IPS DF 4.7 (cell line): Measurements from ENCODE around the gene TMEM126B.
"Not testable (repeated sequence)": the region's sequence is repeated elsewhere in the genome, so short reads cannot be mapped to it uniquely, and the experiment has no call there.

ENCODE experiments used
- DNase-seq: peaks from one replicate; pipeline ENCODE4 v3.0.0-alpha.2; 2013; ENCODE audit warnings: low spot score; ENCODE audit errors: extremely low read depth

Gene TMEM126B

DNA sequence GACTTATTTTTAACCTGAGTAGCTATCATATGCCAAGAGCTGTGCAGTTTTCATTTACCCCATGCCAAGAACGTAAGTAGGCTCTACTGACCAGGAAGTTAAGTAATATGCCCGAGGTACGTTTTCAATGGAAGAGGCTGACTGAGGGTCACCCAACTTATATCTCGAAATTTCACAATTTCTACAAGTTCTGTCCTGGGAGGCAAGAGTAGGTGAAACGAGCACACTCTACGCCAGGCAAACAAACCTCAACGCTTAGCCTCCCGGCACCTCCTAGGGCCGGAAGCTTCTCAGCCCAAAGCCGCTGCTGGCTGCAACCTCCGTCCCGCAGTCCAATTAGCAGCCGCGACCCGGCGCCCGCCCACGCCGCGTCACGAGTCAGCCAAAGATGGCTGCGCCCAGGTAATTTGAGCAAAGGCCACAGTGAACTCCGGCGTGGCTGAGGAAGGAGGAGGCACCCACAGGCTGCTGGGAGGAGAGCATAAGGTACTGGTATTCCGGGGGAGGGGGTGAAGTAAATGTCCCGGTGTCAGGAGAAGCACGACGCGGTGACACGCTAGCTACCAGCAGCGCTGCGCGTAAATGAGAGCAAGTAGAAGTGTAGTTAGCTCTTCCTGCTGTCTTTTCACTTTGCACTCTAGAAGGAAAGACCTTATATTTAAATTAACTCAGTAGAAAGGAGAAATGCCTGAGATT is 19.4 kb downstream of the TMEM126B start, which contains the start of gene TMEM126A:
Gene TMEM126A (plus strand): TSS at position 364 of the 696 bp plus-strand sequence. CDS start 2,289 bp downstream, outside the sequence.
- DNase-seq = peak; percentile 66

DNA sequence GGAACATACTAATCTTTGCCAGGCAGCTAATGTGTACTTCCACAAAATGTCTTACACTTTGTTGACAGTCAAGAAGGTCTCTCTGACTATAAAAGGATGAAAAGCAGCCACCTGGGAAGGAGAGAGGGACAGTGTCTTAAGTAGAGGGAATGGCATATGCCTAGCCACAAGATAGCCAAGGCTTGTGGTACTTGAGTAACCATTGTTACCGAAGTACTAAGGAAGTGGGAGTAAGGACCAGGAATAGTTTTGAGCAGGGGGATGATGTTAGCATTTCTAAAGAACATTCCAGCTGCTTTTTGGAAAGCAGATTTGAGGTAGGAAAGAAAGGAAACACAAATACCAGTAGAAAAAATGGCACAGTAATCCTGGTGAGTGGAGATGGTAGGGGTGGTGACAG is 22.7 kb downstream of the TMEM126B start:
- DNase-seq = no peak

DNA sequence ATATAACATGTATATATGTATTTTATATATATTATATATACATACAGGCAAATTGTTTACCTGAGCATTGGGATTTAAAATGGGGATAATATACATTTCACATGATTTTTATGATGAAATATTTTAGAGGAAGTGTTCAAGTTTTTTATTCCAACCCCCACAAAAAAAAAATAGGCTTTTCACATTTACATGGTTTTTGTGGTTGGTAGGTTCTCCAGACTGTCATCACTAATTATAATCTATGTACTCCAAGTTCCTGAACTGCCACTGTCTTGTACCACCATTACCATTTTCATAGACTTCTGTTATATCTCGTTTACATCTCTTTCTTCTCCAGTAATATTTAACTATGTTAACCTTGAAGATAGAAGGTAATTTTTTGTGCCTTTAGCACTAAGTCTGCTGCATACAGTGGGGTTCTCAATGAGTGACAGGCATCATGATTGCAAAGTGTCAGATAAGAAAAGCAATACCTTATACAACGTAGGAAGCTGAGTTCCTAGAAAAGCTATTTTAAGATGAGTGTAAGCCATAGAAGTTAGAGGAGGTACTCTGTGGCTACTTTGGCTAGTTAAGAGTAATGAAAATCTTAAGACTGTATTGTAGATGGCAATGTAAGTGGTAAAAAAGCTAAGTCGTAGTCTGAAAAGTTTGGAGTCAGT is 24.5 kb downstream of the TMEM126B start:
- no peak for DNase-seq

DNA sequence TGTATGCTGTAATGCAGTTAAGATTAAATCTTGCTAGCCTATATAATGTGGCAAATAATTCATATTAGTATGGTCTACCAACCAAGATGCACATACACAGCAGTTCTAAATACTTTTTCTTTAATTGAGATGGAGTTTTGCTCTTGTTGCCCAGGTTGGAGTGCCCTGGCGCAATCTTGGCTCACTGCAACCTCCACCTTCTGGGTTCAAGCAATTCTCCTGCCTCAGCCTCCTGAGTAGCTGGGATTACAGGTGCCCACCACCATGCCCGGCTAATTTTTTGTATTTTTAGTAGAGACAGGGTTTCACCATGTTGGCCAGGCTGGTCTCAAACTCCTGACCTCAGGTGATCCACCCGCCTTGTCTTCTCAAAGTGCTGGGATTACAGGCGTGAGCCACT is 25.9 kb downstream of the TMEM126B start:
- not testable (repeated sequence) for DNase-seq

DNA sequence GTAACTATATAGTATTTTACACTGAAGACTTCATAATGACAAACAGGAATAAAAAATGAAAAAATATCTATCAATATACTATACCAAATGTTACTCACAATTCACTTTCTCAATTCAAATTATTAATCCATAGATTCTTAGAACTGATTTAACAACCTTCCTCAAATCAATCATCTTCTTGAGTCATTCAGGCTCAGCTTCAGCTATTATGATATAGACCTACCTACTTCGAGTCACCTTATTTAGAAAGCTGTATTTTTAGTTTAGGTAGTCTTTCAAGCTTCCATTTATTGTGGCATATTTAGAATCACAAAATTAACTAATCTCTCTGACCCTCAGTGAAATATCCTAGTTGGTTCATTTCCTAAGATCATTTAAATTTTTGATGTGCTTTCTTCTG is 28.4 kb downstream of the TMEM126B start:
- DNase-seq = no peak

DNA sequence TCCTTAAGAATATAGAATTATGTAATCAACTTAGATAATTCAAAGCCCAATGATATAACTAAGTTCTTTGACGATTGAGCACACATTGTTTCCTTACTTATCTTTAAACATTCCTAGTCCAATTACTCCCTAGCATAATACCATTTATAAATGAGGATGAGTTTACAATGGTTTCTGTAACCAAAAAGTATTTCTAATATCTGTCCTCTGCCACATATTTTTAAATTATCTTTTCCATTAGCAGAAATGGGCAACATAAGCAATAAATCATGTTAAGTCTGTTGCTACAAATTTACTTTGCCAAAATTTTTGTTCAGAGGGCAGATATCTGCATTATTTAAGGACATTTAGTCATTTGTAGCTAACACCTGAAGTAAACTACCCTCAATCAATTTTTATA is 29.8 kb downstream of the TMEM126B start:
- DNase-seq = no peak

DNA sequence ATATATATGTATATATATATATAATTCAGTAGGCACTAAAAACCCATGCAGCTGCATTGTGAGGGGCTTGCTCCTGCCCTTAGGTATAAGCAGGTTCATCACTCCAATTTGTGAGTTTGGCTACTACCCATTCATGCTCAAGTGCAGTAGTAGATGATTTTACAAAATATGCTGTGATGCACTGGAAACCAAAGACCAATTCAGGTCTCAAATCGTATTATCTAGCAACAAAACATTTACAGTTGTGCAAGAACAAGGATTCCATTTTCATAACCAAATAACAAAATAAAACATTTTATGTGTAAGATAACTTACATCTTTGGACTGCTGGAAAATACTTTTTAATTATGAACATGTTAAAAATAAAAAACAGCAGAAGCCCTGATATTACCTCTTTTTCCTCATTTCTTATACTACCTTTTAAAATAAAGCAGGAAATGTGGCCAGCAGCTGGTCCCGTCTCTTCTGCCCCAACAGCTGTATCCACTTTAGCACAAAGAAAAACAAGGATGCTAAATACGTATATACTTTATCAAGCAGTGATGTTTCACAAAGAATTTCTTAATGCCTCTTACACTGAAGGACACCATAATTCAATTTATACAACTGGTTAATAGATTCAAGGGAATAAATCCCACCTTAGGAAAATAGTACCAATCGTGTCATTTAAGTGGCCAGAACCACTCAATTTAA is 33.7 kb downstream of the TMEM126B start:
- no peak for DNase-seq

DNA sequence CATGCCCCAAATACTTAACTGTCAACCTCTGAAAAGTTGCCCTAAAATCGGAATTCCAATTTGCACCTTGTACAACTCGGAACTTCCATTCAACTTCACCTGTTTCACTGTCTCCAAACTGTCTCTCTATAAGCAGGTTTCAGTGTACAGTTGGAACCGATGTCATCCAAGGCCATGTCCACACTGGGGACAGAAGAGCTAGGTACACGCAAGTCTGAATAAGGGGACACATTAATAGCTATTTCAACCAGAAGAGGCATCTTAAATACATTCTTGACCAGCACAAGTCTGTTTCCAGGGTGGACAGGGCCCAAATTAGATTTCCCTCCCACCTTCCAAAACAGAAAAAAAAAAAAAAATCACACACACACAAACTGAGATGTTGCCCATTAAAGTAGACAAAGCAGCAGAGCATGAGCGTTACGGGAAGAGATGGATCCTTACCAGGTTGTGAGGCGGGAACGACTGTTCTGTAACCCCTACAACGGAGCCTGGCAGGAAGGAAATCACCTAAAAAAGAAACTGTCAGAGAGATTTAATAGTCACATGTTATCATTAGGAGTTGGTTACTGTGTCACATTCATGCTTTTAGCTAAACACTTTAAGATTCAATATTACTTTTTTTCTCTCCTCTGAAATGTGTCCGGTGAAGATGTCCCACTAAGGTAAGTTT is 34.8 kb downstream of the TMEM126B start:
- DNase-seq = no peak

DNA sequence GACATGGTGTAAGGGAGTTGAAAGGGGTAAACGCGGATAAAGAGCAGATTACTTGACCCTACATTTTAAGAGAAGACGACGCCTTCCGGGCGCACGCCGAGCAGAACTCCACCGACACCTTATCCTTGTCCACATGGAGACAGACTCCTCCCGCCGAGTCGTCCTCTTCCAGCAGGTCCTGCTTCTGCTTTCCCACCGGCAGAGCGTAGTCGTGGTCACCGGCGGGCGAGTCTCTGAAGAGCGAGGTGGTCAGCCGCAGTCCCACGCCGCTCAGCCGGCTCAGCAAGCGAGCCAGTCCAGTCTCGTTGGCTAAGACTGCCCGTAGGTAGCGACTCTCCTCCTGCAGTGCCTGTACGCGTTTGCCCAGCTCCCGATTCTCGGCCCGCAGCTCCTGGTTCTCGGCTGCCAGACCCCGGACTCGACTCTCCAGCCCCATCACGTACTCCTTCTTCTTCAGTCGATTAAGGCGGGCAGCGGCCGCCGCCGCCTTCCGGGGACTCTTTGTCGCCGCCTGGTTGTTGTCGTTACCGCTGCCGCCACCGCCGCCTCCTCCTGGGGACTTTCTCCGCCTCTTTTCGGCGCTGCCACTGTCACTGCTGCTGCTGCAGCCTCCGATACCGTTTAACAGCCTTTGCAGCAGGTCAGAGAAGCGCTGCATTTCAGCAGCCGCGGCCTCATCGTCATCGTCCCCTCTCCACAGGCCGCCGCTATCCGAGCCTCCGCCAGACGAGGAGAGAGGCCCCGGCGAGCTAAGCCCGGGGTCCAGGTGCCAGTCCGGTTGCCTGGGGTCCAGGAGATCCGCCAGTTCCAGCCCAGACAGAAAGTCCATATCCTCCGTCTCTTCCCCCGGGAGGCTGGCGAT is 35.6 kb downstream of the TMEM126B start:
- DNase-seq = no peak

DNA sequence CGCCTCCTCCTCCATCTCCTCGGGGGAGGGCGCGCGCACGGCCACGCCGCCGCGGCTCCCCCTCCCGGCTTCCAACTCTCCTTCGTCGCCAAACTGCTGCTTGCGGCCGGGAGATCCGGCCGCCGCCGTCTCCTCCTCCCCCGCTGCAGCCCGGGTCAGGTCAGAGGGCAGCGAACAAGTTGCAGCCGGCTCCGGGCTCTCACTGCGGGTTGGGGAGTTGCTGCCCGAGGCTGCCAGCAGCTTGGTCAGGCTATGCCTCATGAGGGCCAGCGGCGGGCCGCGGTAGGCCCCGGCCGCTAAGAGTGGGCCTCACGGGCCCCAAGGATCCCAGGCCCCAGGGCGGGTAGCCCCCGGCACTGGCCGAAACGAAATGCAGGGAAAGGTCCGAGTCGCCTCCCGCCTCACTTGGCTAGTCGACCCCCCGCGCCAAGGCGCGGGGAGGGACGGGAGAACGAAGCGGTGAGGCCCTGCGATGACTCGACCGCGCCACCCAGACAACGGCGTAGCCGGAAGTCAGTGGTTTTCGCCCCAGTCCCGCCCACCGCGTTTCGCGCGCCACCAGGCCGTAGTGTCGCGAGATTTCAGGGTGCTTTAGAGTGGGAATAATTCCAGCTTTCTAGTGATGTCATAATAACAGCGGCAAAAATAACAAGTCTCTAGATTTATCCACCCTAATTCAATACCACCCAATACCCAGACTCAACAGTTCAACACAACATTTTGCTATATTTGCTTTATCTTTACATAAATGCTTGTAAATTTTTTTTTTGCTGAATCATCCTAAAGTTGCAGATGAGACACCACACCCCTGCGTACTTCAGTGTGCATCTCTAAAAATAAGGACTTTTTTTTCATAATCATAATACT is 36.5 kb downstream of the TMEM126B start, which contains the start of gene CREBZF:
Gene CREBZF (minus strand): TSS at position 515 of the 867 bp plus-strand sequence. CDS start 254 bp downstream, at position 261.
- DNase-seq = peak; percentile 66

DNA sequence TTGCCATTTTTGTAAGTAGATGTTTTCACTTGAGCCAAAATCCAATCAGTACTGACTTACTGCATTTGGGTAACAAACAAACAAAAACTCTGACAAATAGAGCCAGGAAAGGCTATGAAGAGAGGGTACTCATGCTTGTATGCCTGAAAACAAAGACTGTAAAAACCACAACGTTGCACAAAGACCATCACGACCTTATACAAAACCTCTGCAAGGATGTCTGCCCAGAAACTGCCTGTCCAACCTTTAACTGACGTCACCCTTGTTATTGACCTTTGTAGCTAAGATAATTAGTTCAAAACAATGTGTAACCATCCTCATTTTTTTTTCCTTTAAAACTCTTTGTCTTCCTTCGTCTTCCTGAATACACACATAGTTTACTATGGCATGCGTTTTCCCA is 37.3 kb downstream of the TMEM126B start:
- DNase-seq = no peak

DNA sequence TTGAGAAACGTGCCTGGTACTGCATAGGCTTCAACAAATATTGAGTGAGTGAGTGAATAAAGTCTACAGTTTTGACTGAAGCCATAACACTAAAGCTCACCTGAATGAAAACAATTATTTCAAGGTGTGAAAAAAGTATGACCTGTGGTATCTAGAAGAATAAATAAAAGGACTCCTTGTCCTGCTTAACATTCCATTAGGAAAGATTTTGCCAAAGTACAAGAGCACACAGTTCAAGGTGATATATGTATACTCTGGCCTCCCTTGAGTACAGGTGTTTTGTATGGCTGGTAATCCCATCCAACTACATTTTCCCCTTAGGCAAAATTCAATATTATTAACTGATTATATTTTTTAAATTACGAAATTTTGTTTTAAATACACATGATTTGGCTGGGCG is 38.3 kb downstream of the TMEM126B start:
- no peak for DNase-seq

DNA sequence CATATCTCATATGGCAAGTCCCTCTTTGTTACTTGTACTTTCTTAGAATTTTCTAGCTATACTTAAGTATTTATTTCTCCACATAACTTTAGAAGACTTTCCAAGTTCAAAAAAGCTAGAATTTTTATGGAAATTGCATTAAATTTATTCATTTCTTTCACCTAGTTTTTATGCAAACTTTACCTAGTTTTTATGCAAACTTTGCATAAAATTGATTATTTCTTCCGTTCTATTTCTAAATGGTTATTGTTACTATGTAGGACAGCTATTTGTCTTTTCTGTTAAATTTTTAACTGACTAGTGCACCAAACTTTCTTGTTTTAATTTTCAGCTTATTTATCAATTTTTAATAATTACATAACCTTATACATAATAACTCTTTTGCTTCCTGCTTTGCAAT is 39.8 kb downstream of the TMEM126B start:
- no peak for DNase-seq

DNA sequence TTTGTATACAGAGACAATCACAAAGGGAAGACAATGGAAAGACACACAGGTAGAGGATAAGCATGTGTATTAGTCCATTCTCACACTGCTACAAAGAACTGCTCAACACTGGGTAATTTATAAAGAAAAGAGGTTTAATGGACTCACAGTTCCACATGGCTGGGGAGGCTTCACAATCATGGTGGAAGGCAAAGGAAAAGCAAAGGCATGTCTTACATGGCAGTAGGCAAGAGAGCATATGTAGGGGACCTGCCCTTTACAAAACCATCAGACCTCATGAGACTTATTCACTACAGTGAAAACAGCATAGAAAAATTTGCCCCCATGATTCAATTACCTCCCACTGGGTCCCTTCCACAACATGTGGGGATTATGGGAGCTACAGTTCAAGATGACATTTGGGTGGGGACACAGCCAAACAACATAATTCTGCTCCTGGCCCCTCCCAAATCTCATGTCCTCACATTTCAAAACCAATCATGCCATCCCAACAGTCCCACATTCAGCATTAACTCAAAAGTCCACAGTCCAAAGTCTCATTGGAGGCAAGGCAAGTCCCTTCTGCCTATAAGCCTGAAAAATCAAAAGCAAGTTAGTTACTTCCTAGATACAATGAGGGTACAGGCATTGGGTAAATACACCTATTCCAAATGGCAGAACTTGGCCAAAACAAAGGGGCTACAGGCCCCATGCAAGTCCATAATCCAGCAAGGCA is 42.7 kb downstream of the TMEM126B start:
- DNase-seq = not testable (repeated sequence)

DNA sequence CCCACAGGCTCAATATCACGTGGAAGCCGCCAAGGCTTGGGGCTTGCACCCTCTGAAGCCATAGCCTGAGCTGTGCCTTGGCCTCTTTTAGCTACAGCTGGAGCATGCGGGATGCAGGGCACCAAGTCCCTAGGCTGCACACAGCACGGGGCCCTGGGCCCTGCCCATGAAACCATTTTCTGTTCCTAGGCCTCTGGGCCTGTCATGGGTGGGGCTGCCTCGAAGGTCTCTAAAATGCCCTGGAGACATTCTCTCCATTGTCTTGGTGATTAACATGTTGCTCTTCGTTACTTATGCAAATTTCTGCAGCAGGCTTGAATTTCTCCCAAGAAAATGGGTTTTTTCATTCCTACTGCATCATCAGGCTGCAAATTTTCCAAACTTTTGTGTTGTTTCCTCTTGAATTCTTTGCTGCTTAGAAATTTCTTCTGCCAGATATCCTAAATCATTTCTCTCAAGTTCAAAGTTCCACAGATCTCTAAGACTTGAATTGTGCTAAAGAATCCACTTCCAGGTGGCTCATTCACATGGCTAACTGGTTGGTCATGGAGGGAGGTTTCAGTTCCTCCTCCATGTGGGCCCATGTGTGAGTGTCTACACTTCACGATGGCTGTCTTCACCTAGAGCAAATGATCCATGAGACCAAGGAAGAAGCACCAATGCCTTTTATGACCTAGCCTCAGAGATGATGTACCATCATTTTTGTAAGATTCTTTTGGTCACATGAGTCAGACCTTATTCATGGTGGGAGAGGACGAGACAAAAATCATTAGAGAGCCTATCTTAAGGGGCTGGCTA is 43.9 kb downstream of the TMEM126B start:
- DNase-seq = no peak

DNA sequence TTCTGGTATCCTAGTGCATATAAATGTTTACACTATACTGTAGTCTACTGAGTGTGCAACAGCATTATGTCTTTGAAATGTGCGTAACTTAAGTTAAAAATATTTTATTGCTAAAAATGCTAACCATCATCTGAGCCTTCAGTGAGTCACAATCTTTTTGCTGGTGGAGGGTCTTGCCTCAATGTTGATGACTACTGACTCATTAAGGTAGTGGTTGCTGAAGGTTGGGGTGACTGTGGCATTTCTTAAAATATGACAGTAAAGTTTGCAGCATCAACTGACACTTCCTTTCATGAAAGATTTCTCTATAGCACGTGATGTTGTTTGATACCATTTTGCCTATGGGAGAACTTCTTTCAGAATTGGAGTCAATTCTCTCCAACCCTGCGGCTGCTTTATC is 45.0 kb downstream of the TMEM126B start:
- DNase-seq = no peak

DNA sequence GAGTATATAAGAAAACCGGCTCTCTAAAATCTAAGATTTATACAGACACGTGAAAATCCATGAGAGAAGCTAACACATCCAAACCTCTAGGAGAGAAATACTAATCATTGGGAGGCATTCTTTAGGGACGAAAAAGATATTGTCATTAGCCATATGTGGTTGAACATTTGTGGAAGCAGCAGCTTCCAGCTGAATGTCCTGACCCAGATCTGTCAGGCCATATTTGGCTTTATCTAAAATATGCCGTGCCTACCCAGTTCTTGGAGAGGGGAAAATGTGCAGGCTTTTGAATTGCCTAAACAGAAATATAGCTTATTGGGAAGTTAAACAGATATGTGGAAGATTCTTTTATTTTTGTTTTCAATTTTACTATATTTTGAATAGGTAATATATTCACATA is 51.2 kb downstream of the TMEM126B start:
- no peak for DNase-seq

DNA sequence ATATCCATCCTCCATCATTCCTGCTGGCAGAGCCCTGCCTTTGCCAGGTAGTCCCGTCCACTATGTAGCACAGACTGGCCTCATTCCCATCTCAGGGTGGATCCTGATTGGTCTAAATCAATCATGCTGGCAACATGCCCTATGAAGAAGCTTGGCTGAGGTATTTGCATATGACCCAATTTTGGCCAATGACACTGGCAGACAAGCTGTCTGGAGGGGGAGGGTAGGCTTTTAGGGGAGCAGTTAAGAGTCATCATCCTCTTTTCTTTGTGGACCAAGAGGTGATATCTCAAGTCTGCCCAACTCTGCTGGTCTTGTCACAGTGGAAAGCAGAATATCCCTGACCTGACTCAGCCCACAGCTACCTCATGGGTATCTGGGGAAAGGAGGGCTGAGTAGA is 52.5 kb downstream of the TMEM126B start:
- DNase-seq = no peak
